ENCODE data around the gene PRDX2.

PRDX2 gene

DNA sequence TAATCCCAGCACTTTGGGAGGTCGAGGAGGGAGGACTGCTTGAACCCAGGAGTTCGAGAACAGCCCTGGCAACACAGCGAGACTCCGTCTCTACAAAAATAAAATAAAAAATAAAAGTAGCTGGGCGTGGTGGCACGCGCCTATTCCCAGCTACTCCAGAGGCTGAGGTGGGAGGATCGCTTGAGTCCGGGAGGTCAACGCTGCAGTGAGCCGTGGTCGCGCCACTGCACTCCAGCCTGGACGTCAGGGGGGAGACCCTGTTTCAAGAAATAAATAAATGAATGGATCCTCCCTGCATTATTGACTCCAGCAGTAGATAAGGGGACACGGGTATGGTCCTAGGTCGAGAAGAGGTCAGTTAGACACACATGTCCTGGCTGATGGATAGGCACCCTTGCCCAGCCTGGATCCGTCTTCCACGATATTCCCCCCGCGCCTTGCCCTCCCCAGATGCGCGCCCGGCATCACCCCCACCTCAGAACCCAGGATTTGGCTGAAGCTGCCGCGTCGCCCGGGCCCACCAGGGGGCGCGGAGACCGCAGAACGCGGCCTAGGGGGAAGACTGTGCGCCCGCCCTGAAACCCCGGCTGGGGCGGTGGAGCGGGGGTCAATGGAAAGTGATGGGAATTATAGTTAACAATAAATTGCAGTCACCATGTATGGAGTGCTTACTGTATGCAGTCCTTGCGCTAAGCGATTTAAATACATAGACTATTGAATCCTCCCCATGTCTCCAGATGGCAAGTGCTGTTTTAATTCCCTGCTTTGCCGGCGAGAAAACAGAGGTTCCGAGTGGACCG lies 24.2 kb downstream of the PRDX2 start:
- Histone ChIP-seq H3K9ac (ENCODE audit: low read length in 2 of 2) (peak overlapping the region; percentile 76 to 93), H3K27ac (ENCODE audit: low read length) (peak overlapping the region; percentile 95), H3K4me3 (ENCODE audit: low read length in 2 of 2) (peak overlapping the region; percentile 79 to 94), H3K4me1 (ENCODE audit: control insufficient read depth, insufficient read depth, low read length) (peaks cover 43% of the 10 kb centered on the region), H3K9me3 (ENCODE audit: control insufficient read depth in 2 of 2, low read length in 2 of 2) (no peaks in the 10 kb centered on the region), H3K27me3 (ENCODE audit: control insufficient read depth in 1 of 2, insufficient read depth in 2 of 2, low read length in 2 of 2) (no peaks in the 10 kb centered on the region), H3K36me3 (ENCODE audit: control insufficient read depth in 2 of 2, insufficient read depth in 2 of 2, low read length in 2 of 2) (no peaks in the 10 kb centered on the region)

- Histone ChIP-seq H3K9me3 (ENCODE audit: control insufficient read depth in 2 of 2, low read length in 2 of 2) (no peaks in the 10 kb centered on the region), H3K27me3 (ENCODE audit: control insufficient read depth in 1 of 2, insufficient read depth in 2 of 2, low read length in 2 of 2) (no peaks in the 10 kb centered on the region), H3K27ac (ENCODE audit: low read length) (no peak within 1 kb of the TSS), H3K9ac (ENCODE audit: low read length in 2 of 2) (peak within 1 kb of the TSS; percentile 64 to 65), H3K36me3 (ENCODE audit: control insufficient read depth in 2 of 2, insufficient read depth in 2 of 2, low read length in 2 of 2) (peaks cover 0 to 2% of the 10 kb centered on the region in 2 donors), H3K4me1 (ENCODE audit: control insufficient read depth, insufficient read depth, low read length) (peaks cover 36% of the 10 kb centered on the region), H3K4me3 (ENCODE audit: low read length in 2 of 2) (peak within 1 kb of the TSS; percentile 73 to 84)
Observed at GRCh38 chr19:12774588-12775555, 26.7 kb downstream of the PRDX2 start, which contains the start of gene HOOK2. TSS of gene HOOK2 (minus strand) at chr19:12775552. CDS start at chr19:12775449, 103 bp downstream.

GRCh38 chr19:12773571-12773970 lies 28.0 kb downstream of the PRDX2 start:
- Histone ChIP-seq H3K4me1 (ENCODE audit: control insufficient read depth, insufficient read depth, low read length) (peaks cover 25% of the 10 kb centered on the region), H3K27ac (ENCODE audit: low read length) (no peak overlapping the region), H3K27me3 (ENCODE audit: control insufficient read depth in 1 of 2, insufficient read depth in 2 of 2, low read length in 2 of 2) (no peaks in the 10 kb centered on the region), H3K9ac (ENCODE audit: low read length in 2 of 2) (no peak overlapping the region), H3K36me3 (ENCODE audit: control insufficient read depth in 2 of 2, insufficient read depth in 2 of 2, low read length in 2 of 2) (peaks cover 0 to 2% of the 10 kb centered on the region in 2 donors), H3K9me3 (ENCODE audit: control insufficient read depth in 2 of 2, low read length in 2 of 2) (no peaks in the 10 kb centered on the region), H3K4me3 (ENCODE audit: low read length in 2 of 2) (no peak overlapping the region)

GRCh38 chr19:12772323-12772722 lies 29.3 kb downstream of the PRDX2 start:
- Histone ChIP-seq H3K4me1 (ENCODE audit: control insufficient read depth, insufficient read depth, low read length) (peaks cover 12% of the 10 kb centered on the region), H3K36me3 (ENCODE audit: control insufficient read depth in 2 of 2, insufficient read depth in 2 of 2, low read length in 2 of 2) (peaks cover 0 to 2% of the 10 kb centered on the region in 2 donors), H3K27ac (ENCODE audit: low read length) (no peak overlapping the region)

GRCh38 chr19:12770922-12771321 lies 30.7 kb downstream of the PRDX2 start:
- Histone ChIP-seq H3K4me3 (ENCODE audit: low read length in 2 of 2) (no peak overlapping the region), H3K36me3 (ENCODE audit: control insufficient read depth in 2 of 2, insufficient read depth in 2 of 2, low read length in 2 of 2) (peaks cover 0 to 2% of the 10 kb centered on the region in 2 donors), H3K9me3 (ENCODE audit: control insufficient read depth in 2 of 2, low read length in 2 of 2) (no peaks in the 10 kb centered on the region), H3K27me3 (ENCODE audit: control insufficient read depth in 1 of 2, insufficient read depth in 2 of 2, low read length in 2 of 2) (no peaks in the 10 kb centered on the region), H3K9ac (ENCODE audit: low read length in 2 of 2) (no peak overlapping the region), H3K27ac (ENCODE audit: low read length) (no peak overlapping the region), H3K4me1 (ENCODE audit: control insufficient read depth, insufficient read depth, low read length) (peaks cover 9% of the 10 kb centered on the region)

More at GRCh38 chr19:12772323-12772722, 29.3 kb downstream of the PRDX2 start:
- Histone ChIP-seq H3K9me3 (ENCODE audit: control insufficient read depth in 2 of 2, low read length in 2 of 2) (no peaks in the 10 kb centered on the region), H3K9ac (ENCODE audit: low read length in 2 of 2) (no peak overlapping the region), H3K4me3 (ENCODE audit: low read length in 2 of 2) (no peak overlapping the region), H3K27me3 (ENCODE audit: control insufficient read depth in 1 of 2, insufficient read depth in 2 of 2, low read length in 2 of 2) (no peaks in the 10 kb centered on the region)

DNA sequence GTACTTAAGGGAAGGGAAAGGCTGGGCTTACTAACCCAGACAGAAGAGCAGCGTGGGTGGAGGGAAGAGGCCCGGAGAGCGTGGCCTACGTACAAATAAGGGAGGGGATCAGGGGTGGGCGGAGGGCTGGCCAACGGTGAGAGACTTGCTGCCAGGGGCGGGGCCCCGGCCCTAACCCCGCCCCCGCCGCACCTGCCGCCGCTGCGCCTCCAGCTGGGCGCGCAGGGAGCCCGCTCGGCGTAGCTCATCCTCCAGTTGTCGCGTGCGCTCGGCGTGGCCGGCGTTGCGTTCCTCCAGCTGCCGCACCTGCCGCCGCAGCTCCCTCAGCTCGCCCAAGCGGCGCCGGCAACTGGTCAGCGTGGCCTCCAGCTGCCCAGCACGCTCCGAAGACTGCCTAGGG lies 31.9 kb downstream of the PRDX2 start:
- Histone ChIP-seq H3K4me3 (ENCODE audit: low read length in 2 of 2) (no peak overlapping the region), H3K9me3 (ENCODE audit: control insufficient read depth in 2 of 2, low read length in 2 of 2) (no peaks in the 10 kb centered on the region), H3K4me1 (ENCODE audit: control insufficient read depth, insufficient read depth, low read length) (peaks cover 3% of the 10 kb centered on the region), H3K27me3 (ENCODE audit: control insufficient read depth in 1 of 2, insufficient read depth in 2 of 2, low read length in 2 of 2) (no peaks in the 10 kb centered on the region), H3K27ac (ENCODE audit: low read length) (no peak overlapping the region), H3K36me3 (ENCODE audit: control insufficient read depth in 2 of 2, insufficient read depth in 2 of 2, low read length in 2 of 2) (peaks cover 0 to 2% of the 10 kb centered on the region in 2 donors), H3K9ac (ENCODE audit: low read length in 2 of 2) (no peak overlapping the region)

DNA sequence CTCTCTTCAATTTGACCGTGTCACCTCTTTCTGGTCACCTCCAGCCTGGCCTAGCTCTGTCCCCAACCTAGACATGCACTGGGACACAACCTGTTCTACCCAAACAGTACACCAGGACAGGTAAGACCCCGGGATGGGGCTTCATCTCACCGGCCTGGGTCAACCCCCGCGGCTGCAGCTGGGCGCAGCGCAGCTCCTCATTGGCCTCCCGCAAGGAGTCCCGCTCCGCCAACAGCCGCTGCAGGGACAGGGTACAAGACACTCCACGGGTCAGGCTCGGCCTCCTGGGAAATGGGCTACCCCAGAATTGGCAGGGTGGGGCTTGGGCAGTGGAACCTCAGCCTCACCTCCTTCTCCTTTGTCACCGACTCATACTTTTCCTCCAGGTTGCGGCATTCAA lies 33.9 kb downstream of the PRDX2 start:
- Histone ChIP-seq H3K27ac (ENCODE audit: low read length) (no peak overlapping the region), H3K9me3 (ENCODE audit: control insufficient read depth in 2 of 2, low read length in 2 of 2) (no peaks in the 10 kb centered on the region), H3K36me3 (ENCODE audit: control insufficient read depth in 2 of 2, insufficient read depth in 2 of 2, low read length in 2 of 2) (peaks cover 0 to 7% of the 10 kb centered on the region in 2 donors), H3K4me3 (ENCODE audit: low read length in 2 of 2) (no peak overlapping the region), H3K9ac (ENCODE audit: low read length in 2 of 2) (no peak overlapping the region), H3K4me1 (ENCODE audit: control insufficient read depth, insufficient read depth, low read length) (no peaks in the 10 kb centered on the region), H3K27me3 (ENCODE audit: control insufficient read depth in 1 of 2, insufficient read depth in 2 of 2, low read length in 2 of 2) (no peaks in the 10 kb centered on the region)

- Histone ChIP-seq H3K9ac (ENCODE audit: low read length in 2 of 2) (no peak overlapping the region), H3K4me3 (ENCODE audit: low read length in 2 of 2) (no peak overlapping the region), H3K36me3 (ENCODE audit: control insufficient read depth in 2 of 2, insufficient read depth in 2 of 2, low read length in 2 of 2) (peaks cover 0 to 7% of the 10 kb centered on the region in 2 donors), H3K4me1 (ENCODE audit: control insufficient read depth, insufficient read depth, low read length) (no peaks in the 10 kb centered on the region), H3K27me3 (ENCODE audit: control insufficient read depth in 1 of 2, insufficient read depth in 2 of 2, low read length in 2 of 2) (no peaks in the 10 kb centered on the region), H3K27ac (ENCODE audit: low read length) (no peak overlapping the region), H3K9me3 (ENCODE audit: control insufficient read depth in 2 of 2, low read length in 2 of 2) (no peaks in the 10 kb centered on the region)
Observed at GRCh38 chr19:12767150-12767549, 34.5 kb downstream of the PRDX2 start.

- no peaks in the 10 kb centered on the region for H3K9me3 ChIP-seq (ENCODE audit: control insufficient read depth in 2 of 2, low read length in 2 of 2)
Observed at GRCh38 chr19:12766051-12766521, 35.5 kb downstream of the PRDX2 start.

DNA sequence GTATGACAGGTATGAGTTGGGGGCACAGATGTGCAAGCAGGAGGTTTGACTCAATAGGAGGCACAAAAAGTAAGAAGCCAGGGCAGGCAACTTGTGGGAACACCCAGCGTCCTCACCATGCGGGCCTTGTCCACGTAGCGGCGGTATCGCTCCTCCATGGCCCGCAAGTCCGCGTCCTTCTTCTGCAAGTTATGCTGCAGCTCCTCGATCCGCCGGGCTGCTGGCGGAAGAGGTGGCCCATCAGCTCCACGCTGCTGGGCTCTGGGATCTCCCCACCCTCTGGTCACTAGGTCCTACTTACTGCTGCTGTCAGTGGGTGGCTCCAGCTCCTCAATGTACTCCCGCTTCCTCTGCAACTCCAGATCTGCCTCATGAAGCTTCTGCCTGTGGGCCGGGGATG lies 36.9 kb downstream of the PRDX2 start:
- no peaks in the 10 kb centered on the region for H3K27me3 ChIP-seq (ENCODE audit: control insufficient read depth in 1 of 2, insufficient read depth in 2 of 2, low read length in 2 of 2)
- no peak overlapping the region for H3K4me3 ChIP-seq (ENCODE audit: low read length in 2 of 2)
- H3K9me3 ChIP-seq (ENCODE audit: control insufficient read depth in 2 of 2, low read length in 2 of 2) = no peaks in the 10 kb centered on the region
- H3K36me3 ChIP-seq (ENCODE audit: control insufficient read depth in 2 of 2, insufficient read depth in 2 of 2, low read length in 2 of 2) = peaks cover 0 to 5% of the 10 kb centered on the region in 2 donors
- H3K27ac ChIP-seq (ENCODE audit: low read length) = no peak overlapping the region
- H3K9ac ChIP-seq (ENCODE audit: low read length in 2 of 2) = no peak overlapping the region
- H3K4me1 ChIP-seq (ENCODE audit: control insufficient read depth, insufficient read depth, low read length) = no peaks in the 10 kb centered on the region

More at GRCh38 chr19:12766051-12766521, 35.5 kb downstream of the PRDX2 start:
- peak overlapping the region; percentile 70 to 73 for H3K4me3 ChIP-seq (ENCODE audit: low read length in 2 of 2)
- peaks cover 0 to 7% of the 10 kb centered on the region in 2 donors for H3K36me3 ChIP-seq (ENCODE audit: control insufficient read depth in 2 of 2, insufficient read depth in 2 of 2, low read length in 2 of 2)
- H3K4me1 ChIP-seq (ENCODE audit: control insufficient read depth, insufficient read depth, low read length) = no peaks in the 10 kb centered on the region
- H3K27ac ChIP-seq (ENCODE audit: low read length) = no peak overlapping the region
- H3K27me3 ChIP-seq (ENCODE audit: control insufficient read depth in 1 of 2, insufficient read depth in 2 of 2, low read length in 2 of 2) = no peaks in the 10 kb centered on the region
- no peak overlapping the region for H3K9ac ChIP-seq (ENCODE audit: low read length in 2 of 2)

All from stomach smooth muscle (tissue), 2 donors.